ENCODE data around the gene HRNR. TPM values are rescaled to one million over a fixed set of nuclear protein-coding genes. Genes with fewer than 3 reads are reported as not detected.

HRNR gene
- total and polyA plus RNA-seq, 8 donors: 0.10 to 0.54 (median 0.21) TPM; not detected in 2

DNA sequence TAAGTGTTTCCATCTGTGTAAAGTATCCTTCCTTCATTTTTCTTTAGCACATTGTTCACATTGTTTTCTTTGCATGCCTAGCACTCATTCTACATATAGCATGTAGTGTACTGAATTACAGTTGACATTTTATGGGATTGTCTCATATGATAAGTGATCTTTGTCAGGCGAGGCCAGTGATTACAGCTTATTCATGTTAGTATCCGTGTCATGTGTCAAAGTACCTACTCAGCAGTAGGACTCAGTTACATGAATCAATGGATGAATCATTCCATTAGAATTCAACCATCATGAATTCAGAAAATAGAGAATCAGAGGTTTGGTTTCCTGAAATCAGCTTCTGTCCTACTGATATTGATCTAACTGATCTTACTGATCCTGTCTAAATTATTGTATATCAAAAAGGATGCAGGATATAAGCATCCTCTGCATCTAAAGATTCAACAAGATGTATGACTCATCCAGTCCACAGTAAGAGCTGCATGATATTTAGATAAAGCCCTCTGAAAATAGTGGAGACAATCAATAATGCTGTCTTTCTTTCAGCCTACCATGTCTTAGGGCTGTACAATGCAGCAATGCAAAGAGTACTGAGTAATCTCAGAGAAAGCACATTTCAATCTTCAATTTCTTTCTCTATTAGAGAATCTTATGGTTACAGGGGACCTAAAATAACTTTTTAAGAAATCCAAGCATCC is 20.7 kb upstream of the HRNR start:
- no peak overlapping the region for H3K27ac ChIP-seq

DNA sequence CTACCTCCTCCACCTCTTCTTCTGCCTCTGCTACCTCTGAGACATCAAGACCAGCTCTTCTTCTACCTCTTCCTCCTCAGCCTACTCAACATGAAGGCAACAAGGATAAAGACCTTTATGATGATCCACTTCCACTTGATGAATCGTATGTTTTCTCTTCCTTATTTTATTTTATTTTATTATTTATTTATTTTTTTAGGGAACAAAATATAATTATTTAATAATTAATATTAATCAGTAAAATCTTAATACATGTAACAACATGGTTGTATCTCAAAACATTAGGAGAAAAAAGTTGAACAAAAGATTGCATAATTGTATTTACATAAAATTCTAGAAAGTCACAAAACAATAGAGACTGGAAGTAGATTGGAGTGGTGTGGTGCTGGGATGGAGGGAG is 13.1 kb upstream of the HRNR start:
- intact Hi-C loops (cut with DNase I): no loop called here
- TF ChIP-seq, protein P1, sequence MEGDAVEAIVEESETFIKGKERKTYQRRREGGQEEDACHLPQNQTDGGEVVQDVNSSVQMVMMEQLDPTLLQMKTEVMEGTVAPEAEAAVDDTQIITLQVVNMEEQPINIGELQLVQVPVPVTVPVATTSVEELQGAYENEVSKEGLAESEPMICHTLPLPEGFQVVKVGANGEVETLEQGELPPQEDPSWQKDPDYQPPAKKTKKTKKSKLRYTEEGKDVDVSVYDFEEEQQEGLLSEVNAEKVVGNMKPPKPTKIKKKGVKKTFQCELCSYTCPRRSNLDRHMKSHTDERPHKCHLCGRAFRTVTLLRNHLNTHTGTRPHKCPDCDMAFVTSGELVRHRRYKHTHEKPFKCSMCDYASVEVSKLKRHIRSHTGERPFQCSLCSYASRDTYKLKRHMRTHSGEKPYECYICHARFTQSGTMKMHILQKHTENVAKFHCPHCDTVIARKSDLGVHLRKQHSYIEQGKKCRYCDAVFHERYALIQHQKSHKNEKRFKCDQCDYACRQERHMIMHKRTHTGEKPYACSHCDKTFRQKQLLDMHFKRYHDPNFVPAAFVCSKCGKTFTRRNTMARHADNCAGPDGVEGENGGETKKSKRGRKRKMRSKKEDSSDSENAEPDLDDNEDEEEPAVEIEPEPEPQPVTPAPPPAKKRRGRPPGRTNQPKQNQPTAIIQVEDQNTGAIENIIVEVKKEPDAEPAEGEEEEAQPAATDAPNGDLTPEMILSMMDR (IDR thresholded peaks at IDR 0.05): no peak
- DNase-seq (no peak), ATAC-seq (no peak)
- Histone ChIP-seq H3K36me3 (no peaks in the 10 kb centered on the region), H3K9me3 (no peaks in the 10 kb centered on the region), H3K27me3 (no peaks in the 10 kb centered on the region), H3K27ac (no peak overlapping the region), H3K4me1 (no peaks in the 10 kb centered on the region), H3K4me3 (no peak overlapping the region)

More for the DNA sequence above, 20.7 kb upstream of the HRNR start:
- no peak overlapping the region for H3K4me3 ChIP-seq
- ATAC-seq (no peak), DNase-seq (no peak)
- H3K36me3 ChIP-seq: no peaks in the 10 kb centered on the region
- intact Hi-C loops (cut with DNase I): no loop called here
- H3K4me1 ChIP-seq: no peaks in the 10 kb centered on the region
- TF ChIP-seq, protein P1 (IDR thresholded peaks at IDR 0.05): no peak
- H3K9me3 ChIP-seq: no peaks in the 10 kb centered on the region
- no peaks in the 10 kb centered on the region for H3K27me3 ChIP-seq

DNA sequence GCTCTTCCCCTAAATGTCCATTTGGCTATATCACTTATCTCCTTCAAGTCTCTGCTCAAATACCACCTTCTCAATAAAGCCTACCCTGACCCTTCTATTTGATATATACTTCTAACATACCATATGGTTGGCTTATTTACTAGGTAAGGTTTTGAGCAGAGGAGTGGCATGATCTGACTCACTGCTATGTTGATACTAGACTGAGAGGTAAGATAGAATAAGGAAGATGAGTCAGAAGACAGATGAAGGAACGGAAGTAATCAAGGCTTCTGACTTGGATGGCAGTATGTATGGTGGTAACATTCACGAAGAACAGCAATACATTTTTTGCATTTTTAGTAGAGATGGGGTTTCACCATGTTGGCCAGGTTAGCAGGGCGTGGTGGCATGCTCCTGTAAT is 4.8 kb upstream of the HRNR start:
- no peak for ATAC-seq
- Histone ChIP-seq H3K4me3 (no peak overlapping the region), H3K4me1 (no peaks in the 10 kb centered on the region), H3K36me3 (no peaks in the 10 kb centered on the region), H3K27ac (no peak overlapping the region), H3K9me3 (no peaks in the 10 kb centered on the region), H3K27me3 (no peaks in the 10 kb centered on the region)
- TF ChIP-seq, protein P1 (IDR thresholded peaks at IDR 0.05): no peak
- intact Hi-C loops (cut with DNase I): no loop called here
- DNase-seq: no peak

DNA sequence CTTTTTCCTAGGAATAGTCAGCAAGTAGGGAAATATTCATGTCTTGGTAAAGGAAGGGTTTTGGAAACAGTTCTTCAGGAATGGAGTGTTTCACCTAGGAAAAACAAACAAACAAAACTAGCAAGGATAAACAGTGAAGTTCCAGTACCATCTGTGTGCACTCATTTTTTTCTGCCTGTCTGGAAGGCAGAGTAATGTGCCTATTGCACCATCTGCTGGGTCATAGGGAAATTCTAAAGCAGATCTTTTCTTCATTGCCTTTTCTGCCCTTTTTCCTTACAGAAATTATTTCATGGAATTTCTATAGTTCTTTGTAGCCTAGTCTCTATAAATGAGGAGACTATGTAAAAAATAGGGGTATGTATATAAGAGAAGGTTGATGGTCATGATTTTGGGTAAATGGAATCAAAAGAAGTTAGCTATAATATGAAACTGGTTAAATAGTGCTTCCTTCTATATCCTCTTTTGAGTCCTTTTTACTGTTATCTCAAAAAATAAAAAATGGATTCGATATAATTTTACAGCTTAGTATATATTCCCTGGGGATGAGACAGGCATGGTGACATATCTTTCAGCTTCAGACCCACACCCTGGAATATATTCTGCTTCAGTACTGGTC is 3.4 kb upstream of the HRNR start:
- peak in 1 of 4 donors; percentile 17 for DNase-seq
- no peak overlapping the region for H3K4me3 ChIP-seq
- no peaks in the 10 kb centered on the region for H3K36me3 ChIP-seq
- no peaks in the 10 kb centered on the region for H3K9me3 ChIP-seq
- H3K27me3 ChIP-seq: no peaks in the 10 kb centered on the region
- ATAC-seq: no peak
- H3K4me1 ChIP-seq: no peaks in the 10 kb centered on the region
- TF ChIP-seq, protein P1 (IDR thresholded peaks at IDR 0.05): no peak
- H3K27ac ChIP-seq: no peak overlapping the region
- intact Hi-C loops (cut with DNase I): no loop called here

DNA sequence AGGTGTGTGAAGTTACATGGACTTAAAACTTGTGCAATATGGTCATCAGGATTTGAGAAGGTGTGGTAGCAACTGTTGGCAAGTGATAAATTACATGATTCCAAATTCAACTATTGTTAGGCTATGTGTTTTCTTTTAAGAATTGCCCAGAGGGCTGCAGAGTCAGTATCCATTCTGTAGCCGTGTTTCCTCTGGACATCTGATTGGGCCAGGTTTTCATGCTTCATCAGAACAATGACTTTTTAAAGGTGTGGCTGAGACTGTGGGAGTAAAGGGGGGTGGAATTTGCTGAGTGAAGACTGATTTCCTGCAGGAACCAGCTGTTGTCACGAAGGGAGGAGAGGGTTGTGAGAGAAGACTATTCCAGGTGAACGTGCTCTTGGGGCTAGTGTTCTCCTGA is 1.7 kb upstream of the HRNR start:
- no peaks in the 10 kb centered on the region for H3K4me1 ChIP-seq
- H3K9me3 ChIP-seq: no peaks in the 10 kb centered on the region
- no peak for ATAC-seq
- H3K36me3 ChIP-seq: no peaks in the 10 kb centered on the region
- TF ChIP-seq, protein P1 (IDR thresholded peaks at IDR 0.05): no peak
- no peak overlapping the region for H3K27ac ChIP-seq
- intact Hi-C loops (cut with DNase I): no loop called here
- DNase-seq: no peak
- H3K4me3 ChIP-seq: no peak overlapping the region
- H3K27me3 ChIP-seq: no peaks in the 10 kb centered on the region

Data from left lung (tissue), 10 donors.